Stomach (tissue), 9 donors: ENCODE measurements around the gene SDHAF2. TPM values are rescaled to one million over a fixed set of nuclear protein-coding genes. Genes with fewer than 3 reads are reported as not detected.

Experiments used
- DNase-seq, 2 donors: peaks; one replicate each; pipeline versions ENCODE4 v3.0.0 to v3.0.0-alpha.2; 2013 to 2019
- H3K27ac ChIP-seq, 5 donors: fragments of 200-600 bp in 4 of 5; sonication (generic) in 4 of 5; one replicate each; pipeline ENCODE4 v1.5.1; 2013 to 2019; ENCODE audit warnings: mild to moderate bottlenecking in 1 of 5, moderate library complexity in 1 of 5
- H3K27me3 ChIP-seq, 3 donors: fragments of 200-600 bp; sonication (generic); one replicate each; pipeline ENCODE4 v1.5.1; 2017 to 2019; ENCODE audit warnings: mixed run types in 1 of 3
- H3K36me3 ChIP-seq, 4 donors: fragments of 200-600 bp; sonication (generic); 1 replicate in 3 of 4; 2 replicates in 1 of 4; pipeline ENCODE4 v1.5.1; 2016 to 2019
- H3K4me1 ChIP-seq, 4 donors: fragments of 200-600 bp; sonication (generic); one replicate each; pipeline ENCODE4 v1.5.1; 2016 to 2019
- H3K4me3 ChIP-seq, 4 donors: fragments of 200-600 bp; sonication (generic) in 3 of 4; one replicate each; pipeline ENCODE4 v1.5.1; 2016 to 2019; ENCODE audit warnings: mild to moderate bottlenecking in 1 of 4
- H3K9me3 ChIP-seq, 4 donors: fragments of 200-600 bp; sonication (generic); one replicate each; pipeline ENCODE4 v1.5.1; 2016 to 2019
- CTCF ChIP-seq, 7 experiments: fragments of 450-650 bp in 4 of 7; fragments of 200-600 bp in 3 of 7; sonication (generic) in 3 of 7; IDR thresholded peaks; one replicate each; pipeline ENCODE4 v1.5.1; 2016 to 2019; ENCODE audit warnings: antibody characterized with exemption in 7 of 7, control low read depth in 2 of 7, mild to moderate bottlenecking in 1 of 7
- EP300 ChIP-seq: sonication (generic); formaldehyde crosslinking; IDR thresholded peaks from one replicate; pipeline ENCODE4 v1.6.1; 2017; ENCODE audit warnings: antibody characterized with exemption
- POLR2A ChIP-seq, 4 donors: fragments of 450-650 bp; IDR thresholded peaks; one replicate each; pipeline ENCODE4 v1.6.1; 2016; ENCODE audit warnings: antibody characterized with exemption in 4 of 4, control low read depth in 2 of 4, mild to moderate bottlenecking in 1 of 4, moderate library complexity in 1 of 4
- POLR2AphosphoS5 ChIP-seq, 3 donors: sonication (generic); formaldehyde crosslinking; IDR thresholded peaks; one replicate each; pipeline ENCODE4 v1.6.1; 2016; ENCODE audit warnings: antibody characterized with exemption in 3 of 3
- WGBS, 5 donors: extraction: QIAGEN DNeasy Blood & Tissue Kit in 3 of 5; methylation state at CpG; one replicate each; pipeline versions ENCODE4 v1.1.5 to v1.1.7; 2013 to 2018; 5-methylcytosine and 5-hydroxymethylcytosine counted together
- intact Hi-C: fragments of 100-400 bp; cut with DNase I; formaldehyde crosslinking; loops from one replicate; pipeline ENCODE4 v1.15.1; 2023; ENCODE audit warnings: low total_unique reads
- polyA plus RNA-seq, 3 donors: library from polyadenylated mRNA; stranded (reverse); fragments of 200-250 nt; gene quantifications; one replicate each; pipeline ENCODE4 v1.2.3, GENCODE V29; 2013
- total RNA-seq, 5 donors: library from RNA; depleted of rRNA; stranded (reverse); fragments of >200 nt; gene quantifications; one replicate each; pipeline versions ENCODE4 v1.1.0 to v1.2.3, GENCODE V29; 2014 to 2016
- donor health status: healthy with polysubstance abuse.
- donor health status: Bipolar disorder and iron deficiency.
- donor health status: healthy.

The SDHAF2 gene
- total and polyA plus RNA-seq, 8 donors = 11.6 to 125 (median 42.1) TPM

GRCh38 chr11:61480994-61481335 is 51.0 kb downstream of the SDHAF2 start:
- H3K36me3 ChIP-seq = peaks cover 0 to 7% (median 0%) of the 10 kb centered on the region in 4 donors
- intact Hi-C loops = no loop called here
- H3K27ac ChIP-seq = no peak overlapping the region
- WGBS, 5 donors = 16 to 36% (median 23%) methylated on average over 7 of the region's 7 CpGs
- TF ChIP-seq POLR2AphosphoS5 (IDR thresholded peaks at IDR 0.05) (no peak), EP300 (no peak), CTCF (IDR thresholded peaks at IDR 0.05) (no peak), POLR2A (IDR thresholded peaks at IDR 0.05) (no peak)
- H3K4me3 ChIP-seq = no peak overlapping the region
- peaks cover 0 to 40% (median 19%) of the 10 kb centered on the region in 3 donors for H3K27me3 ChIP-seq
- no peaks in the 10 kb centered on the region for H3K9me3 ChIP-seq
- peak in 1 of 2 donors; percentile 91 for DNase-seq
- H3K4me1 ChIP-seq = peaks cover 9 to 22% (median 18%) of the 10 kb centered on the region in 4 donors

- Histone ChIP-seq H3K27me3 (peaks cover 0 to 40% (median 19%) of the 10 kb centered on the region in 3 donors), H3K9me3 (no peaks in the 10 kb centered on the region), H3K4me1 (peaks cover 9 to 21% (median 16%) of the 10 kb centered on the region in 4 donors), H3K27ac (no peak overlapping the region), H3K36me3 (peaks cover 0 to 7% (median 0%) of the 10 kb centered on the region in 4 donors), H3K4me3 (no peak overlapping the region)
- no peak for DNase-seq
- 58 to 72% (median 69%) methylated on average over 9 to 10 of the region's 10 CpGs for WGBS, 5 donors
- TF ChIP-seq POLR2A (IDR thresholded peaks at IDR 0.05) = no peak
- no peak for TF ChIP-seq POLR2AphosphoS5 (IDR thresholded peaks at IDR 0.05)
- no peak for TF ChIP-seq CTCF (IDR thresholded peaks at IDR 0.05)
- no peak for TF ChIP-seq EP300
- intact Hi-C loops = no loop called here
These were observed 51.9 kb downstream of the SDHAF2 start for GRCh38 chr11:61481806-61482205.

GRCh38 chr11:61482513-61482912 is 52.6 kb downstream of the SDHAF2 start:
- TF ChIP-seq CTCF (IDR thresholded peaks at IDR 0.05) (peak in 3 of 7 experiments; percentile 8 to 22 (median 19)), EP300 (no peak)
- Histone ChIP-seq H3K4me1 (peaks cover 6 to 14% (median 11%) of the 10 kb centered on the region in 4 donors), H3K27me3 (peaks cover 0 to 39% (median 19%) of the 10 kb centered on the region in 3 donors), H3K36me3 (peaks cover 0 to 7% (median 0%) of the 10 kb centered on the region in 4 donors), H3K27ac (no peak overlapping the region), H3K4me3 (no peak overlapping the region), H3K9me3 (no peaks in the 10 kb centered on the region)
- intact Hi-C loops = no loop called here
- WGBS, 5 donors = 24 to 50% (median 43%) methylated on average over 4 to 7 of the region's 7 CpGs
- DNase-seq = no peak

- Histone ChIP-seq H3K36me3 (peaks cover 0 to 7% (median 0%) of the 10 kb centered on the region in 4 donors), H3K9me3 (no peaks in the 10 kb centered on the region), H3K4me3 (no peak overlapping the region), H3K27me3 (peaks cover 0 to 23% (median 16%) of the 10 kb centered on the region in 3 donors), H3K4me1 (peaks cover 12 to 20% (median 18%) of the 10 kb centered on the region in 4 donors), H3K27ac (no peak overlapping the region)
- DNase-seq = no peak
- intact Hi-C loops = no loop called here
- TF ChIP-seq POLR2A (IDR thresholded peaks at IDR 0.05) (no peak), CTCF (IDR thresholded peaks at IDR 0.05) (no peak), EP300 (no peak), POLR2AphosphoS5 (IDR thresholded peaks at IDR 0.05) (no peak)
- 83 to 88% (median 84%) methylated on average over 5 to 11 of the region's 11 CpGs for WGBS, 5 donors
These were observed 54.6 kb downstream of the SDHAF2 start for GRCh38 chr11:61484541-61484940.
